Keratinocyte (primary cell): Measurements from ENCODE around the gene TAGLN. TPM values are rescaled to one million over a fixed set of nuclear protein-coding genes. Genes with fewer than 3 reads are reported as not detected.

Experiments used
- DNase-seq: peaks from one replicate; pipeline ENCODE4 v3.0.0-alpha.2; 2011; ENCODE audit warnings: low read depth, missing footprints, low spot score
- FAIRE-seq: peaks from 2 replicates; lab custom pipeline; 2011; peaks lifted over from hg19 to GRCh38; lab: Jason Lieb, UNC
- H2AFZ ChIP-seq: 2 replicates; pipeline ENCODE4 v1.6.0; 2012; ENCODE audit warnings: low read length, control low read depth, inconsistent platforms; ENCODE audit not compliant: control insufficient read depth
- H3K27ac ChIP-seq: 2 replicates; pipeline ENCODE4 v1.5.1; 2011; ENCODE audit warnings: low read length; ENCODE audit not compliant: control insufficient read depth, insufficient read depth
- H3K27me3 ChIP-seq: 3 replicates; pipeline ENCODE4 v1.6.0; 2011; ENCODE audit warnings: low read length; ENCODE audit not compliant: control insufficient read depth, insufficient read depth; ENCODE audit errors: extremely low read depth
- H3K36me3 ChIP-seq, 2 experiments: 2 replicates in 1 of 2; 3 replicates in 1 of 2; pipeline ENCODE4 v1.5.1; 2011; ENCODE audit warnings: low read length in 2 of 2, mild to moderate bottlenecking in 1 of 2; ENCODE audit not compliant: control insufficient read depth in 2 of 2, insufficient read depth in 2 of 2; ENCODE audit errors: extremely low read depth in 1 of 2
- H3K4me1 ChIP-seq: 3 replicates; pipeline ENCODE4 v1.5.1; 2011; ENCODE audit warnings: low read length; ENCODE audit not compliant: control insufficient read depth, insufficient read depth; ENCODE audit errors: extremely low read depth
- H3K4me2 ChIP-seq: 3 replicates; pipeline ENCODE4 v1.6.0; 2011; ENCODE audit warnings: low read depth, low read length; ENCODE audit not compliant: control insufficient read depth, insufficient read depth; ENCODE audit errors: extremely low read depth
- H3K4me3 ChIP-seq, 3 experiments: fragments of 200-600 bp in 1 of 3; sonication (generic) in 1 of 3; 2 replicates in 2 of 3; 3 replicates in 1 of 3; pipeline ENCODE4 v1.5.1; 2011 to 2016; ENCODE audit warnings: low read length in 3 of 3, mild to moderate bottlenecking in 3 of 3, control low read depth in 2 of 3, inconsistent platforms in 1 of 3, low read depth in 1 of 3, mixed read lengths in 1 of 3, mixed run types in 1 of 3, moderate library complexity in 1 of 3; ENCODE audit not compliant: control insufficient read depth in 2 of 3, insufficient read depth in 2 of 3; ENCODE audit errors: extremely low read depth in 1 of 3
- H3K79me2 ChIP-seq: 2 replicates; pipeline ENCODE4 v1.6.0; 2012; ENCODE audit warnings: low read length; ENCODE audit not compliant: control insufficient read depth, insufficient read depth
- H3K9ac ChIP-seq: 3 replicates; pipeline ENCODE4 v1.6.0; 2011; ENCODE audit warnings: low read length; ENCODE audit not compliant: control insufficient read depth, insufficient read depth; ENCODE audit errors: extremely low read depth
- H3K9me1 ChIP-seq: 3 replicates; pipeline ENCODE4 v1.6.0; 2011; ENCODE audit warnings: low read length; ENCODE audit not compliant: control insufficient read depth, insufficient read depth; ENCODE audit errors: extremely low read depth
- H3K9me3 ChIP-seq: 2 replicates; pipeline ENCODE4 v1.5.1; 2012; ENCODE audit warnings: low read depth, low read length; ENCODE audit not compliant: control insufficient read depth
- H4K20me1 ChIP-seq: 3 replicates; pipeline ENCODE4 v1.6.0; 2011; ENCODE audit warnings: low read length; ENCODE audit not compliant: control insufficient read depth, insufficient read depth; ENCODE audit errors: extremely low read depth
- CTCF ChIP-seq, 3 experiments: IDR thresholded peaks in 1 of 3; conservative IDR thresholded peaks in 1 of 3; optimal IDR thresholded peaks in 1 of 3; 2 replicates in 2 of 3; 3 replicates in 1 of 3; pipeline versions ENCODE3 to v1.5.1; 2011; ENCODE audit warnings: low read length in 3 of 3, mild to moderate bottlenecking in 3 of 3, moderate library complexity in 2 of 3, control low read depth in 1 of 3, inconsistent platforms in 1 of 3; ENCODE audit not compliant: insufficient read depth in 2 of 3; ENCODE audit errors: extremely low read depth in 1 of 3
- EZH2 ChIP-seq: IDR thresholded peaks from one replicate; pipeline ENCODE4 v1.6.1; 2012; ENCODE audit warnings: inconsistent platforms, mild to moderate bottlenecking, low read length, moderate library complexity
- dilution Hi-C: fragments of 300-500 bp; cut with MboI; formaldehyde crosslinking; loops from one replicate; pipeline ENCODE4 v1.7.0; 2020; ENCODE audit warnings: low sequenced_read_pairs; ENCODE audit not compliant: extremely low pct_ligation_motif_present
- polyA plus RNA-seq, 5 experiments: library from polyadenylated mRNA; depleted of rRNA in 3 of 5; stranded (reverse) in 3 of 5; stranded (forward) in 1 of 5; unstranded in 1 of 5; fragments of >200 nt; gene quantifications; 1 replicate in 1 of 5; 2 replicates in 3 of 5; 3 replicates in 1 of 5; pipeline versions ENCODE4 v1.2.1 to v1.2.3, GENCODE V29; 2011 to 2012; ENCODE audit warnings: missing spikeins in 2 of 5, low read depth in 1 of 5, low replicate concordance in 1 of 5

The TAGLN gene
- polyA plus RNA-seq, 1 donor (not counting 4 experiments of a cell fraction or from before 2014, with no cell fraction given) = 26.6 TPM

GRCh38 chr11:117200813-117201657, 1.9 kb downstream of the TAGLN start:
- no peak overlapping the region for H3K9ac ChIP-seq
- dilution Hi-C loops = no loop called here
- FAIRE-seq = no peak
- no peaks in the 10 kb centered on the region for H4K20me1 ChIP-seq
- DNase-seq = no peak
- peaks cover 7 to 9% of the 10 kb centered on the region in 2 experiments for H3K36me3 ChIP-seq
- H3K4me2 ChIP-seq = no peak overlapping the region
- peaks cover 8% of the 10 kb centered on the region for H3K4me1 ChIP-seq
- TF ChIP-seq EZH2 = no peak
- no peak for TF ChIP-seq CTCF (optimal IDR thresholded peaks at IDR 0.05 in 1 of 3, IDR thresholded peaks at IDR 0.05 in 1 of 3, conservative IDR thresholded peaks at IDR 0.05 in 1 of 3; ENCODE audit: extremely low read depth in 1 of 3, insufficient read depth in 2 of 3, low read length in 3 of 3)
- H3K27ac ChIP-seq = no peak overlapping the region
- H3K79me2 ChIP-seq = no peaks in the 10 kb centered on the region
- H2AFZ ChIP-seq = no peak overlapping the region
- H3K4me3 ChIP-seq = no peak overlapping the region
- H3K9me3 ChIP-seq = no peaks in the 10 kb centered on the region
- no peaks in the 10 kb centered on the region for H3K27me3 ChIP-seq
- no peaks in the 10 kb centered on the region for H3K9me1 ChIP-seq

- Histone ChIP-seq H3K36me3 (peaks cover 7 to 9% of the 10 kb centered on the region in 2 experiments), H3K9me1 (no peaks in the 10 kb centered on the region), H3K4me3 (no peak overlapping the region), H2AFZ (no peak overlapping the region), H3K9ac (no peak overlapping the region), H4K20me1 (no peaks in the 10 kb centered on the region), H3K4me2 (no peak overlapping the region), H3K4me1 (peaks cover 8% of the 10 kb centered on the region), H3K27ac (no peak overlapping the region), H3K79me2 (no peaks in the 10 kb centered on the region), H3K9me3 (no peaks in the 10 kb centered on the region), H3K27me3 (no peaks in the 10 kb centered on the region)
- no peak for DNase-seq
- FAIRE-seq = no peak
- dilution Hi-C loops = no loop called here
- TF ChIP-seq CTCF (optimal IDR thresholded peaks at IDR 0.05 in 1 of 3, IDR thresholded peaks at IDR 0.05 in 1 of 3, conservative IDR thresholded peaks at IDR 0.05 in 1 of 3; ENCODE audit: extremely low read depth in 1 of 3, insufficient read depth in 2 of 3, low read length in 3 of 3) = no peak
- TF ChIP-seq EZH2 = no peak
Measured at GRCh38 chr11:117201658-117202305, 2.6 kb downstream of the TAGLN start.
